ENCODE measurements around the gene CYP2E1.
"Not testable (repeated sequence)": the region's sequence is repeated elsewhere in the genome, so short reads cannot be mapped to it uniquely, and the experiment has no call there.

The CYP2E1 gene

DNA sequence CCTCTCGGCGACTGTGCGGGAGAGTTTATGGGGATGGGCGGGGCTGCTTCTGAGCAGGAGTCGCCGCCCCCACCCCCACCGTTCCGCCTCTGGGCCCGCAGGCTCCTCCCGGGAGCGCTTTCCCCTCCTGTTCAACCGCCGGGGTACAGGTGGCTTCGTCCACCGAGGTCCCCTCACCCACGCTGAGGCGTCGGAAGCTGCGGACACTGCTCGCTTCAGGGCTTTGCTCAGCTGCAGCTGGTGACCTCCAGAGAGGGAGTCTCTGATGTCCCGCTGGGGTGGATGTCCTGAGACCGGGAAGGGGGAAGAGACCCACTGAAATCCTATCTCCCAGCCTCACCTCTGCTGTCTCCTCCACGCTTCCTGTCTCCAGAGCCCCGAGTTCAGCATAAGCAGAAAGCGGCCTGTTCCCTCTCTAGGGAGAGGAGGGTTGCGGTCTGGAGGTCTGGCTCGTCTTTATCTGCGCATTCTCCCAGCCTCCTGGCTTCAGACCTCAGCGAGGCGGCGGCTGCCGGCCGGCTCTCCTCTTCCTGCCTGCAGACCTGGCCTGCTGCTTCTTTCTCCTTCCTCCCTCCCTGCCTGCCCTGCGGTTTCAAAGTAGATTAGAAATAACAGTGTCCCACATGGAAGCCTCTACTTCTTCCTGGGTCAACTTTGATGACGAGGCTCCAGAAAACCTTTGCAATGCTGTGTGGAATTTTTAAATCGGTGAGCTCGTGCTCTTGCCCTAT, 1.8 kb downstream of the CYP2E1 start:
- DNase-seq (ENCODE audit: low read depth in 2 of 2): no peak

DNA sequence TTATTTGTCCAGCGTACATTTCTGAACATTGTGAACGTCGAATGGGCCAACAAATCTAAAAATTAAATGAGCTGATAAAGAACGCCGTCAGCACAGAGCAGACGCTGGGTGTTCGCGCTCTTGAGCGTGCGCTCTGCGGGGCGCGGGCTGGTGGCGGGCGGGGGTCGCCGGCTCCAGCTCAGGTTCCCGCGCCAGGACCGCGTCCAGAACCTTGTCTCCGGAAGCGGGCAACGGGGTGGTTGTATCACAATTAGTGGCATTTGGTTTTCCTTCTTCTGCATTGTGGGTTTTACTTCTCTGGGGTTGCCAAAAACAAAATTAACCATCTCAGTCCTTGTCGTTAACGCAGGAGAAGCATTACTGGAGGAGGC, 2.4 kb downstream of the CYP2E1 start:
- no peak for DNase-seq (ENCODE audit: low read depth in 2 of 2)

DNA sequence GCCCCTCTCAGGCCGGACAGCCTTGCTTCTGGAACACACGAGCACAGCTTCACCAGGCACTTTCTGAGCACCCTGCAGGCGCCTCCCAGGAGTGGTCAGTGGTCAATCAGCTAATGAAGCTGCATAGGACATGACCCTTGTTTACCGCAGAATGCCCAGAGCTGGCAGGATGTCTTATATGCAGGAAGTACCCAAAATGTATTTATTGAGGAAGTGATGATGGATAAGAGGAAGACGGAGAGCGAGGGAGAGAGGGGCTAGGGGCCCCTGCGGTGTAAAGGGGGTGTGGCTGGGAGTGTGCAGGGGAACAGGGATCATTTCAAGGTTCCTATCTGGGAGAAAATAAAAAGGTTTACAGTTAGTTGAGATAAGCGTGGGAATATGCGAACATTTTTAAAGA, 3.3 kb downstream of the CYP2E1 start:
- no peak for DNase-seq (ENCODE audit: low read depth in 2 of 2)

DNA sequence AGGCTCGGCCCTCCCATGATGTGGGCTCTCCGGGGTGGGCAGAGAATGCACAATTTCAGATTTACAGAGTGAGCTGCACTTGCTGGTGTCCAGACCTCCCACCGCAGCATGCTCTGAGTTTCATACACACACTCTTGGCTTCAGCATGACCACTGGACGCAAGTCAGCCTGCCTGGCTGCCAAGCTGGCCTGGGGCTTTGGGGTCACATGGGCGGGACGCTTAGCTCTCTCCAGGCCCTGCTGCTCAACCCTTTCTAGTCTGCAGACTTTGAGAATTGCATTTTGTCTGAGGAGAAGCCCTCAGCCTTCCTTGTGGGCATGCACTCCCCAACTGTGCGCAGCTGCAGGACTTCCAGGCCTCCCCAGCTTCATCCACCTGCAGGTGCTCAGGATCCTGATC, 5.7 kb downstream of the CYP2E1 start:
- no peak for DNase-seq (ENCODE audit: low read depth in 2 of 2)

DNA sequence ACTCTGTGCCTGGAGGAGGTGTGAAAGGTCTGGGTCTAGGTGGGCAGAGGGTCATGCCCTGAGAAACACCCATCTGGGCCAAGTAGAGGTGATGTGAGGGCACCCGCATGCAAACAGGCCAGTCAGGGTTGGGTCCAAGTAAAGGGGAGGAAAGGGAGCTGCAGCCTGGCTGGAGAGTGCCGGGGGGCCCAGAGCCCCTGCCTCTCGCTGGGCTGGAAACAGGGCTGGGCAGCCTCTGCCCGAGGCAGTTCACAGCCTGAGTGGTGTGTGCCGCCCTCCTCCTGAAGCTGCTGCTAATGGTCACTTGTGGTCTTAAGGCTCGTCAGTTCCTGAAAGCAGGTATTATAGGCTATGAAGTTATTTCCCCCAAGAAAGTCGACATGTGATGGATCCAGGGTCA, 7.3 kb downstream of the CYP2E1 start:
- no peak for DNase-seq (ENCODE audit: low read depth in 2 of 2)

GRCh38 chr10:133536198-133536597, 9.0 kb downstream of the CYP2E1 start:
- no peak for DNase-seq (ENCODE audit: low read depth in 2 of 2)

DNA sequence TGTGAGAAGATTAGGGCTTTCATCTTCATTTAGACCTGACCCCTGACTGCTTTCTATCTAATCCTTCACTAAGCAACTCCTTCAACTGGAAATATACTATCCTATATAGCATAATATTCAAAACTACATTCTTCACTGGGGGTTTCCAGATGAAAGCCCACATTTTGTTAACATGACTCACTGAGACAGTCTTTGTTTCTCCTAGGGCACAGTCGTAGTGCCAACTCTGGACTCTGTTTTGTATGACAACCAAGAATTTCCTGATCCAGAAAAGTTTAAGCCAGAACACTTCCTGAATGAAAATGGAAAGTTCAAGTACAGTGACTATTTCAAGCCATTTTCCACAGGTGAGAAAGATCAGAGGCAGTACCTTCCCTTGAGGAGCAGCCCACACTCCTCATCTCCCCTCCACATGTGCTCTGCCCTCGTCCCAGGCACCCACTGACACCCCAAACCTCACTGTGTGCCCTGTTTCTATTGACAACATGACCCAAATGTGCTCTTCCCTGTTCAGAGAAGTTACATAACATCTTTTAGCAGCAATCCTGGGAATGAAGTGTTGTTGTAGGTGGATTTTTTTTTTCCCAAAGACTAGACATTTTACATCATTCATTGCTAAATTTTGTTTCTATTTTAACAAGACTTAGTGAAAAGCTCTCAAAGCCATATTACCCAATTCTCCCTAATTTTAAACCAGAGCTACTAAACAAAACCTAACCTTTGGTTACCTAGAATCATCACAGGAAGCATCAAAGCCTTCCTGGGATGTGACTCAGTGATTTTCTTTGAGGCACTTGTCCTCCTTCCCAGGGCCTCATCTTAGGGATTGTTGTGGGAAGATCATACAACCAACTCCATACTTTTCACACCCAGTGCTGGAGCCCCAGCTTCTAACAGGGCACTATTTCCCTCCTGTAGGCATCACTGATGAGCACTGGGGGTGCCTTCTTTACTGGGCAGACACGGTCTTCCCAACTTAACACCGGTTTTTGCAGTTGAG, 10.7 kb downstream of the CYP2E1 start:
- no peak for DNase-seq (ENCODE audit: low read depth in 2 of 2)

- not testable (repeated sequence) for DNase-seq (ENCODE audit: low read depth in 2 of 2)
Observed at GRCh38 chr10:133541441-133541975, 14.3 kb downstream of the CYP2E1 start.

- DNase-seq (ENCODE audit: low read depth in 2 of 2): no peak
Observed at GRCh38 chr10:133544506-133544905, 17.3 kb downstream of the CYP2E1 start.

DNA sequence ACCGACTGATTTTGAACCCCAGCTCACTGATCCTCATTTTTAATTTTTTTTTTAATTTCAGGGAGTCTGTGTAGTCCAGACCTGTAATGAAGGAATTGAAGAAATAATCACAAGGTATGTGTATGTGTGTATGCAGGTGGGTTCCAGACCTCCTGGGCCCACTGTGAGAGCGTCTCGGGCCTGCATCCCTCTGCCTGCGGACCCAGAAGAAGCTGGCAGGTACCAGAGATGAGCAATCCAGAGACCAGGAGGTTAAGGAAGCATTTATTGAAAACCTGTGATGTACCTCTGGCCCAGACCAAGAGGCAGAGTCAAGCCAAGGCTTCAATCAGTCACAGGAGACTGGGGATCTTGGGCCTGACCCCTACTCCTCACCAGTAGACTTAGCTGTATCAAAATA, 27.4 kb downstream of the CYP2E1 start:
- DNase-seq (ENCODE audit: low read depth in 2 of 2): no peak

DNA sequence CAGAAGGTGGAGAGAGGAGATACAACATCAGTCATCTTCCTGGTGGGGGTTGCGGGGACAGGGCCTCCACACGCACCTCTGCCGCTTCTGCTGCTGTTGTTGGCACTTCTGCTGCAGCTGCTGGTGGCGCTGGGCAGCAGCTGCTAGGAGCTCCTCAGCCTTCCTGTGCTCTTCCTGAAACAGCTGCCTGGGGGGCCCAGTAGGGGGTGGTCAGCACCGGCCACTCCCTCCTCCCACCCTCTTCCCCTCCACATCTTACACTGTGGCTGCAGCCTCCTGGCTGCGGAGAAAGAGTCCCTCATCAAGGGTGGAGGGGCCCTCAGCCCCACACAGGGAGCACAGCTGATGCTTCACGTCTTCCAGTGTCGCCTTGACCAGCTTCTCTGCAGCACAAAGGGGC, 28.4 kb downstream of the CYP2E1 start:
- no peak for DNase-seq (ENCODE audit: low read depth in 2 of 2)

GRCh38 chr10:133557381-133557780, 30.2 kb downstream of the CYP2E1 start:
- no peak for DNase-seq (ENCODE audit: low read depth in 2 of 2)

DNA sequence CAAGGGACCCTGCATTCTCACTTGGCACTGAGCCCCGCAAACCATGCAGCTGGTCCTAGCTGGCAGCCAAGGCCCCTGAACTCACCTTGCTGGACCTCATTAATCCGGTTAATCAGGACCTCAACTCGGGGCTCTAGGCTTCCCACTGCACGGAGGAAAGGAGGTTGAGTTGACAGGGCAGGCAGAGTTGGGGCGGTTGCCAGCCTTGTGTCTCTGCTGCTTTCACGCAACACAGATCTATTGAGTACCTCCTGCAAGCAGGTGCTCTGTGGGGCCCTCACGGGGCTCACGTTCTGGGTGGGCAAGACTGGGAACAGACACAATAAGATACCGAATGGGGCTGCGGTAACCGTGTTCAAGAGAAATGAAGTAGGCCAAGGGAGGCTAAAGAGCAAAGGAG, 32.1 kb downstream of the CYP2E1 start:
- no peak for DNase-seq (ENCODE audit: low read depth in 2 of 2)

DNA sequence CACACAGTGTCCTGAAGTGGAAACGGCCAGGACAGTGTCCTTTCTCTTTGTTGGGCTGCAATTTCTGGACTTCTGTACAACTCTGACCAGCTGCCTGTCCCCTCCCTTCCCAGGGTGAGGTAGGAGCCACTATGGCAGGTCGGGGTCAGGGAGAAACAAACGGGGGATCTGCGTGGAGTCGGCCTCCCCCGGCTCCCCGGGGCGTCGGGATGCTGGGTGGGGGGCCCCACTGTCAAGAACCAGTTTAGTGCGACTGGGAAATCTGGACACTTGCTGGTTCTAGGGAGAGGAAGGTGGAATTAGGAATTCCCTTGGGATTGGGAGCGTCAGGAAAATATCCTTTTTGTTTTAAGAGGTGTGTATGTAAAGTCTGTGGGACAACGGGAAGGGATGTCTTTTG, 37.7 kb downstream of the CYP2E1 start:
- DNase-seq (ENCODE audit: low read depth in 2 of 2): no peak

- DNase-seq (ENCODE audit: low read depth in 2 of 2): no peak
Observed at GRCh38 chr10:133565441-133566294, 38.5 kb downstream of the CYP2E1 start, which contains the start of gene SYCE1. SYCE1 (minus strand) TSS chr10:133565583; CDS start chr10:133565529, 54 bp downstream.

DNA sequence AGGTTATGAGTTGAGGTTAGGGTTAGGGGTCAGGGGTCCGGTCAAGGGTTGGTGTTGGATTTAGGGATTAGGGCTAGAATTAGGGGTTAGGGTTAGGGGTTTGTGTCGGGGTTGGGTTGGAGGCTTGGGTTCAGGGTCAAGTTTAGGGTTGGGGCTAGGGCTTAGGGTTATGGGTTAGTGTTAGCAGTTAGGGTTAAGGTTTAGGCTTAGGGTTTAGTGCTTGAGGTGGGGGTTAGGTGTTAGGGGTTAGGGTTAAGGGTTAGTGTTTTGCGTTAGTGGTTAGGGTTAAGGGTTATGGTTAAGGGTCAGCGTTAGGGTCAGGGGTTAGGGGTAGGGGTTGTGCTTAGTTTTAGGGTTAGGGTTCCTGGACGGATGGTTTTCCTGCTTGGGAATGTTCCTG, 40.0 kb downstream of the CYP2E1 start:
- DNase-seq (ENCODE audit: low read depth in 2 of 2): no peak

DNA sequence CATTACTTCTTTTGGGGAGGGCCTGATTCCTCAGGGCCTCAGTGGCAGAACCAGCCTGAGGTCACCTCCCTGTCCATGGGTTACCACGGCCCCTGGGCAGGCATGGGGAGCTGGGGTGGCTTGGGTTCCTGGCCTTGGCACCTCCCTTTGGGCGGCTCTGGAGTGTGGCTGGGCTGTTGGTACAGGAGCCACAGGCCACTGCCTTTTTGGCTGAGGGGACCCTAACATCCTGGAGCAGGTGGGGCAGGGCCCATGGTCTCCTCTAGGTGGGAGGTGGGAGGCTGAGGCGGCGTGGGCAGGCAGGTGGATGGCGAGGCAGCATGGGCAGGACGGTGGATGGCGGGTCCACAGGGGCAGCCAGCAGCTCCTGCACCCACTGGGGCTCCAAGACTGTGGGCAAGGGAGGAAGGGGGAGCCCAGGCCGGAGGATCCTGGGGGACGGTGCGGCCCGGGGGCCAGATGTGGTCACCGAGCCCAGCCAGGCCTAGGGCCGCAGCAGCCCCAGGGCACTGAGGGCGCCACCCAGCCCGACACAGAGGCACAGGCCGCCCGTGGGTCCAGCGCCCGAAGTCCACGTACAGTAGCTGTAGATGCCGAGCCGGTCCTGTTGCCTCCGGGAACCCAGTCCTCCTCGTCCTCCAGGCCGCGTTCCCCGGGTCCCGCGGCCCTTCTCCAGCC, 40.6 kb downstream of the CYP2E1 start:
- DNase-seq (ENCODE audit: low read depth in 2 of 2): no peak

DNA sequence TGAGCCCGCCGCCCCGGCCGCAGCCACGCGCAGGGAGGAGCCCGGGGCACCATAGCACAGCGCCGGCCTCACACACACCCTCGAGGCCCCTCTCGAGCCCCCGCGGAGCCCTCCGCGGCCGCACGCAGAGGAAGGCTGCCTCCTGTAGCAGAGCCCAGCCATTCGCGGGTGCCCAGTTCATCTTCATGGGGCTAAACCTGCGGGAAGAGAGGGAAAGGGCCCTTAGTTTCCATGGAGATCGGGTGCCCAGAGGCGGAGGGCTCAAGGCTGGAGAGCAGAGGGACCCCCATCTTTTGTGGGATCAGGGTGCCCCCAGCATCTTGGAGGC, 41.1 kb downstream of the CYP2E1 start:
- no peak for DNase-seq (ENCODE audit: low read depth in 2 of 2)

DNA sequence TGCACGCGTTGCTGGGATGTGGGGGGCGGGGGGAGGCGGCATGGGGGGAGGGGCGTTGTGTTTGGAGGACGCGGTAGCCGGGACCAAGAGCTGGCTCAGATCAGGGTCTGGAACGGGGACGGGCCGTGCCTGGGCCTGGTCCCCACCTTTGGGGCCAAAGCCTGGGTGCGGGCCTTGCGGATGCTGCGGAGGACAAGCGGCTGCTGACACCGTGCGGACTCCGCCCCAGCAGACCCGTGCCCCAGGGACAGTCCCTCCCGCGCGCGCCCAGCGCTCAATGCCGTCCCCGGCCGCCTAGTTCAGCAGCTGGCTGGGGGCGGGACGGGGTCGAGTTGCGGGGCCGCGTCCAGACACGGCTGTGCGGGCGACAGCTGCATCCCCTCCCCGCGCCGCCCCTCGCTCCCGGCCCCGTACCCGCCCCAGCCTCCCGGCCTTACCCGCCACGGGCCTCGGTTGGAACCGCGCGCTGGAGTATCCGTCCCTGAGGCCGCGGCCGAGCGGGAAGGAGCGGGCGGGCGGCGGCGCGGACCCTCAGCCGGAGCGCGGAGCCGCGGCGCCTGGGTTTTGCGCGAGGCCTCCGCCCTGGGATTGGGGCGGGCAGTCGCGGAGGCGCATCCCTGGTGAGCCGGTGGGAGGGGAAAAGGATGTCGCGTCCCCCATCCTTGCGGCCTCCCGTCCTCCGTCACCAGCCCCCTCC, 41.8 kb downstream of the CYP2E1 start:
- DNase-seq (ENCODE audit: low read depth in 2 of 2): not testable (repeated sequence)

DNA sequence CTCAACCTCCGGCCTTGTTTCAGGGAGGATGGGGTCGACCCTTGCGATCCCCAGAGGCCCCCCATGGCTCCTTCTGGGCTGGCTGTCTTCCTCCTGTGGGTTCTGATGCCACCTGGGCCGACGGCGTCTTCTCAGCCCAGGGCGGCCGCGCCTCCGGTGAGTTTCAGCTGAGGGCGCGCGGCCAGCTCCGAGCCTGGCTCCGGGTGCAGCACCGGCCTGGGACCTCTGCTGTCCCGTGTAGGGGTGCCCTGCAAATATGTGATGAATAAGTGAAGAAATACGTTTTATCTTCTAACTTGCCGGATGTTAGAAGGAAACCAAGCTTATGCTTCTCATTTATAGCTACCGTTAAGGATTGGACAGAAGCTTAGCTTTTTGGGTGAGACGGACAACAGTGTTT, 42.6 kb downstream of the CYP2E1 start:
- not testable (repeated sequence) for DNase-seq (ENCODE audit: low read depth in 2 of 2)

DNA sequence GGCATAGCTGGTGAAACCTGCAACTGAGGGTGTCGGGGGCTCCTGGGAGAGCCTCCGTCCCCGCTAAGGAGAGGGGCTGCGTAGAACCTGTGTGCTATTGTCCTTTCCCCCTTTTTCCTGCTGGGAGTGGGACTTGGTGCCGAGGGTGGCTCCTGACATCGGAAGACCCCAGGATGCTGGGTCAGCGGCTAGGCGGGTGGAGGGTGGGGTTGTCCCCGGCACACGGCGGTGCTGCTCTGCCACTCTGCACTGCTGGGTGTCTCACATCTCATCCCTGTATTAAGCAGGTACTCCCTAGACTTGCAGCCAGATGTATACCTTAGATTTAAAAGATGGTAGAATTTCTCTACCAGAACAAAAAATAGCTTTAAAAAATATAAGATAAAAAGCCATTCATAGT, 44.9 kb downstream of the CYP2E1 start:
- DNase-seq (ENCODE audit: low read depth in 2 of 2): not testable (repeated sequence)
